Loucy (cell line): ENCODE measurements around the gene FGF12.

Source experiments
- H2AFZ ChIP-seq: fragments of 200-600 bp; sonication (generic); 2 replicates; pipeline ENCODE4 v1.6.0; 2016; ENCODE audit warnings: antibody characterized with exemption, mild to moderate bottlenecking, low read length, moderate library complexity
- H3F3A ChIP-seq: fragments of 200-600 bp; 2 replicates; pipeline ENCODE4 v1.6.0; 2016; ENCODE audit warnings: antibody characterized with exemption, low read depth, mild to moderate bottlenecking
- H3K27me3 ChIP-seq: fragments of 200-600 bp; sonication (generic); 2 replicates; pipeline ENCODE4 v1.6.1; 2014; ENCODE audit warnings: low read length, mild to moderate bottlenecking; ENCODE audit not compliant: insufficient read depth, poor library complexity, severe bottlenecking
- H3K36me3 ChIP-seq: fragments of 200-600 bp; sonication (generic); 2 replicates; pipeline ENCODE4 v1.6.1; 2016; ENCODE audit warnings: low read length; ENCODE audit not compliant: insufficient read depth
- H3K4me1 ChIP-seq: fragments of 200-600 bp; sonication (generic); 2 replicates; pipeline ENCODE4 v1.5.1; 2014; ENCODE audit warnings: low read length, mild to moderate bottlenecking; ENCODE audit not compliant: insufficient read depth, poor library complexity, severe bottlenecking
- H3K4me2 ChIP-seq: fragments of 200-600 bp; sonication (generic); 2 replicates; pipeline ENCODE4 v1.6.0; 2014; ENCODE audit warnings: antibody characterized with exemption, low read length, low read depth, mild to moderate bottlenecking; ENCODE audit not compliant: poor library complexity, severe bottlenecking
- H3K4me3 ChIP-seq: fragments of 200-600 bp; sonication (generic); 2 replicates; pipeline ENCODE4 v1.5.1; 2014; ENCODE audit warnings: low read length, mild to moderate bottlenecking, mixed read lengths; ENCODE audit not compliant: poor library complexity, severe bottlenecking
- H3K79me2 ChIP-seq: fragments of 200-600 bp; sonication (generic); 2 replicates; pipeline ENCODE4 v1.6.1; 2014; ENCODE audit warnings: low read length; ENCODE audit not compliant: insufficient read depth
- H3K9ac ChIP-seq: fragments of 200-600 bp; sonication (generic); 2 replicates; pipeline ENCODE4 v1.6.0; 2014; ENCODE audit warnings: mild to moderate bottlenecking, low read depth, low read length, moderate library complexity; ENCODE audit not compliant: poor library complexity, severe bottlenecking
- H3K9me2 ChIP-seq: fragments of 200-600 bp; sonication (generic); replicated peaks from 2 replicates; pipeline ENCODE4 v1.6.1; 2016; ENCODE audit warnings: low read depth, low read length, mixed read lengths
- H3K9me3 ChIP-seq: fragments of 200-600 bp; sonication (generic); 2 replicates; pipeline ENCODE4 v1.6.1; 2014; ENCODE audit warnings: mild to moderate bottlenecking, antibody characterized with exemption, low read length, low read depth; ENCODE audit not compliant: insufficient read depth
- H4K20me1 ChIP-seq: fragments of 200-600 bp; sonication (generic); 2 replicates; pipeline ENCODE4 v1.6.0; 2014; ENCODE audit warnings: antibody characterized with exemption, low read length, mild to moderate bottlenecking; ENCODE audit not compliant: insufficient read depth, poor library complexity, severe bottlenecking
- CTCF ChIP-seq: fragments of 200-600 bp; sonication (generic); conservative IDR thresholded peaks from 2 replicates; pipeline ENCODE4 v1.5.1; 2014; ENCODE audit warnings: mild to moderate bottlenecking, antibody characterized with exemption, low read length
- EZH2phosphoT487 ChIP-seq: fragments of 200-600 bp; IDR thresholded peaks from 2 replicates; pipeline ENCODE4 v1.6.1; 2018; ENCODE audit warnings: antibody characterized with exemption, mild to moderate bottlenecking, moderate library complexity, borderline replicate concordance

FGF12 gene

GRCh38 chr3:192170659-192171058, 556.7 kb downstream of the FGF12 start:
- no peaks in the 10 kb centered on the region for H3K27me3 ChIP-seq
- TF ChIP-seq CTCF: no peak
- no peak for TF ChIP-seq EZH2phosphoT487
- H3K9me2 ChIP-seq: no peaks in the 10 kb centered on the region
- H3K36me3 ChIP-seq: no peaks in the 10 kb centered on the region
- no peaks in the 10 kb centered on the region for H4K20me1 ChIP-seq
- no peaks in the 10 kb centered on the region for H3K79me2 ChIP-seq
- no peaks in the 10 kb centered on the region for H3F3A ChIP-seq
- no peak overlapping the region for H3K4me2 ChIP-seq
- H3K4me1 ChIP-seq: no peaks in the 10 kb centered on the region
- H3K9me3 ChIP-seq: no peaks in the 10 kb centered on the region
- no peak overlapping the region for H3K9ac ChIP-seq
- H3K4me3 ChIP-seq: no peak overlapping the region
- no peak overlapping the region for H2AFZ ChIP-seq

- Histone ChIP-seq H3K79me2 (no peaks in the 10 kb centered on the region), H3K9ac (no peak overlapping the region), H3K9me3 (no peaks in the 10 kb centered on the region), H3K36me3 (no peaks in the 10 kb centered on the region), H3K4me2 (no peak overlapping the region), H3F3A (no peaks in the 10 kb centered on the region), H3K4me3 (no peak overlapping the region), H3K9me2 (no peaks in the 10 kb centered on the region), H3K4me1 (no peaks in the 10 kb centered on the region), H3K27me3 (no peaks in the 10 kb centered on the region), H4K20me1 (no peaks in the 10 kb centered on the region), H2AFZ (no peak overlapping the region)
- TF ChIP-seq EZH2phosphoT487 (no peak), CTCF (no peak)
Measured at GRCh38 chr3:192170031-192170430, 557.3 kb downstream of the FGF12 start.

GRCh38 chr3:192169332-192169915, 557.9 kb downstream of the FGF12 start:
- Histone ChIP-seq H3K9me3 (no peaks in the 10 kb centered on the region), H3K4me2 (no peak overlapping the region), H3K79me2 (no peaks in the 10 kb centered on the region), H3K27me3 (no peaks in the 10 kb centered on the region), H3K4me3 (no peak overlapping the region), H3F3A (no peaks in the 10 kb centered on the region), H3K36me3 (no peaks in the 10 kb centered on the region), H4K20me1 (no peaks in the 10 kb centered on the region), H3K4me1 (no peaks in the 10 kb centered on the region), H2AFZ (no peak overlapping the region), H3K9ac (no peak overlapping the region), H3K9me2 (no peaks in the 10 kb centered on the region)
- TF ChIP-seq EZH2phosphoT487: no peak
- no peak for TF ChIP-seq CTCF
